GM19468 (cell line): ENCODE results near the gene AP1B1.
A peak's percentile ranks its signal among the peaks of the same experiment; 100 is the strongest.
"Not testable (repeated sequence)": the region's sequence is repeated elsewhere in the genome, so short reads cannot be mapped to it uniquely, and the experiment has no call there.

ENCODE experiments used
- ATAC-seq: cut with Tn5 transposase; IDR thresholded peaks from one replicate; pipeline ENCODE4 v1.9.1; 2021; ENCODE audit warnings: mild to moderate bottlenecking, moderate library complexity, moderate number of reproducible peaks; ENCODE audit not compliant: unreplicated experiment; ENCODE audit errors: extremely low read depth

Gene AP1B1

GRCh38 chr22:29387921-29388758 lies at the start of gene AP1B1:
Gene AP1B1, minus strand, starts transcription at chr22:29388570. Its CDS starts 21,327 bp downstream, at chr22:29367243.
- peak; percentile 67 for ATAC-seq

- ATAC-seq = no peak
Measured at GRCh38 chr22:29435236-29436136, 47.1 kb upstream of the AP1B1 start.

- ATAC-seq = no peak
Measured at GRCh38 chr22:29434288-29434687, 45.9 kb upstream of the AP1B1 start.

- no peak for ATAC-seq
Measured at GRCh38 chr22:29433856-29434255, 45.5 kb upstream of the AP1B1 start.

GRCh38 chr22:29431986-29432385 lies 43.6 kb upstream of the AP1B1 start:
- ATAC-seq = no peak

GRCh38 chr22:29427176-29427760 lies 38.9 kb upstream of the AP1B1 start:
- no peak for ATAC-seq

- no peak for ATAC-seq
Measured at GRCh38 chr22:29426476-29426875, 38.1 kb upstream of the AP1B1 start.

GRCh38 chr22:29418704-29419103 lies 30.3 kb upstream of the AP1B1 start:
- ATAC-seq = not testable (repeated sequence)

- not testable (repeated sequence) for ATAC-seq
Measured at GRCh38 chr22:29414951-29415591, 26.7 kb upstream of the AP1B1 start.

- ATAC-seq = not testable (repeated sequence)
Measured at GRCh38 chr22:29412772-29413171, 24.4 kb upstream of the AP1B1 start.

- ATAC-seq = not testable (repeated sequence)
Measured at GRCh38 chr22:29411569-29412211, 23.3 kb upstream of the AP1B1 start.

- ATAC-seq = no peak
Measured at GRCh38 chr22:29408940-29409339, 20.6 kb upstream of the AP1B1 start.

- not testable (repeated sequence) for ATAC-seq
Measured at GRCh38 chr22:29401538-29401937, 13.2 kb upstream of the AP1B1 start.

GRCh38 chr22:29400576-29400975 lies 12.2 kb upstream of the AP1B1 start:
- no peak for ATAC-seq

GRCh38 chr22:29397791-29398190 lies 9.4 kb upstream of the AP1B1 start:
- ATAC-seq = no peak

GRCh38 chr22:29396126-29396525 lies 7.8 kb upstream of the AP1B1 start:
- no peak for ATAC-seq

GRCh38 chr22:29394931-29395581 lies 6.7 kb upstream of the AP1B1 start:
- no peak for ATAC-seq

- ATAC-seq = no peak
Measured at GRCh38 chr22:29393019-29393608, 4.7 kb upstream of the AP1B1 start.

GRCh38 chr22:29391546-29391945 lies 3.2 kb upstream of the AP1B1 start:
- ATAC-seq = no peak
